Measurements from ENCODE around the gene CREB5.
"Not testable (repeated sequence)": the region's sequence is repeated elsewhere in the genome, so short reads cannot be mapped to it uniquely, and the experiment has no call there.

CREB5 gene

GRCh38 chr7:28808796-28809533 is 396.6 kb downstream of the CREB5 start:
- Mint-ChIP-seq H3K9me3 (peaks cover 0 to 2% of the 10 kb centered on the region in 2 donors), H3K36me3 (no peaks in the 10 kb centered on the region), H3K4me3 (peak overlapping the region in 1 of 2 donors; percentile 26), H3K27ac (no peak overlapping the region), H3K4me1 (peaks cover 5% of the 10 kb centered on the region in 2 donors), H3K27me3 (peaks cover 0 to 9% of the 10 kb centered on the region in 2 donors)
- ATAC-seq (replicated peaks), result peak; percentile 31 to 41
- DNase-seq, result no peak

GRCh38 chr7:28811008-28811407 is 398.7 kb downstream of the CREB5 start:
- ATAC-seq (replicated peaks) (no peak), DNase-seq (no peak)
- Mint-ChIP-seq H3K27me3 (no peaks in the 10 kb centered on the region), H3K4me1 (peaks cover 9 to 13% of the 10 kb centered on the region in 2 donors), H3K27ac (no peak overlapping the region), H3K36me3 (no peaks in the 10 kb centered on the region), H3K9me3 (no peaks in the 10 kb centered on the region), H3K4me3 (no peak overlapping the region)

- H3K36me3 Mint-ChIP-seq, result no peaks in the 10 kb centered on the region
- H3K27ac Mint-ChIP-seq, result no peak overlapping the region
- H3K9me3 Mint-ChIP-seq, result no peaks in the 10 kb centered on the region
- no peak overlapping the region for H3K4me3 Mint-ChIP-seq
- ATAC-seq (replicated peaks) (no peak), DNase-seq (no peak)
- H3K4me1 Mint-ChIP-seq, result peaks cover 11 to 19% of the 10 kb centered on the region in 2 donors
- H3K27me3 Mint-ChIP-seq, result no peaks in the 10 kb centered on the region
Observed at GRCh38 chr7:28811701-28812430, 399.5 kb downstream of the CREB5 start.

- H3K27ac Mint-ChIP-seq, result no peak overlapping the region
- no peak for DNase-seq
- no peak overlapping the region for H3K4me3 Mint-ChIP-seq
- no peaks in the 10 kb centered on the region for H3K9me3 Mint-ChIP-seq
- H3K27me3 Mint-ChIP-seq, result no peaks in the 10 kb centered on the region
- H3K36me3 Mint-ChIP-seq, result no peaks in the 10 kb centered on the region
- ATAC-seq (replicated peaks), result no peak
- peaks cover 12 to 27% of the 10 kb centered on the region in 2 donors for H3K4me1 Mint-ChIP-seq
Observed at GRCh38 chr7:28812616-28813015, 400.3 kb downstream of the CREB5 start.

GRCh38 chr7:28813243-28813962 is 401.1 kb downstream of the CREB5 start:
- DNase-seq (no peak), ATAC-seq (replicated peaks) (no peak)
- Mint-ChIP-seq H3K9me3 (no peaks in the 10 kb centered on the region), H3K4me3 (no peak overlapping the region), H3K4me1 (peaks cover 13 to 34% of the 10 kb centered on the region in 2 donors), H3K27ac (no peak overlapping the region), H3K36me3 (no peaks in the 10 kb centered on the region), H3K27me3 (no peaks in the 10 kb centered on the region)

- peak; percentile 19 to 34 for ATAC-seq (replicated peaks)
- Mint-ChIP-seq H3K27me3 (no peaks in the 10 kb centered on the region), H3K4me3 (peak overlapping the region in 1 of 2 donors; percentile 34), H3K27ac (no peak overlapping the region), H3K9me3 (no peaks in the 10 kb centered on the region), H3K4me1 (peaks cover 10 to 38% of the 10 kb centered on the region in 2 donors), H3K36me3 (no peaks in the 10 kb centered on the region)
- DNase-seq, result no peak
Observed at GRCh38 chr7:28815369-28815927, 403.1 kb downstream of the CREB5 start.

GRCh38 chr7:28815928-28816373 is 403.6 kb downstream of the CREB5 start:
- ATAC-seq (replicated peaks), result peak; percentile 85 to 88
- peak overlapping the region; percentile 1 for H3K27ac Mint-ChIP-seq

GRCh38 chr7:28818996-28819395 is 406.7 kb downstream of the CREB5 start:
- Mint-ChIP-seq H3K4me3 (no peak overlapping the region), H3K27me3 (no peaks in the 10 kb centered on the region), H3K4me1 (peaks cover 13 to 44% of the 10 kb centered on the region in 2 donors), H3K36me3 (no peaks in the 10 kb centered on the region), H3K9me3 (no peaks in the 10 kb centered on the region), H3K27ac (no peak overlapping the region)
- no peak for ATAC-seq (replicated peaks)
- no peak for DNase-seq

More at GRCh38 chr7:28815928-28816373, 403.6 kb downstream of the CREB5 start:
- H3K4me3 Mint-ChIP-seq, result peak overlapping the region in 1 of 2 donors; percentile 26
- H3K27me3 Mint-ChIP-seq, result no peaks in the 10 kb centered on the region
- DNase-seq, result peak; percentile 24
- H3K36me3 Mint-ChIP-seq, result no peaks in the 10 kb centered on the region
- peaks cover 12 to 42% of the 10 kb centered on the region in 2 donors for H3K4me1 Mint-ChIP-seq
- no peaks in the 10 kb centered on the region for H3K9me3 Mint-ChIP-seq

- Mint-ChIP-seq H3K36me3 (no peaks in the 10 kb centered on the region), H3K9me3 (no peaks in the 10 kb centered on the region), H3K27me3 (peaks cover 12 to 18% of the 10 kb centered on the region in 2 donors), H3K4me3 (no peak overlapping the region), H3K4me1 (peaks cover 5 to 13% of the 10 kb centered on the region in 2 donors), H3K27ac (no peak overlapping the region)
- DNase-seq (no peak), ATAC-seq (replicated peaks) (no peak)
Observed at GRCh38 chr7:28823582-28823981, 411.3 kb downstream of the CREB5 start.

GRCh38 chr7:28825817-28826448 is 413.6 kb downstream of the CREB5 start:
- not testable (repeated sequence) for H3K4me3 Mint-ChIP-seq; ATAC-seq (replicated peaks); H3K4me1 Mint-ChIP-seq; DNase-seq; H3K9me3 Mint-ChIP-seq; H3K27ac Mint-ChIP-seq; H3K36me3 Mint-ChIP-seq
- peaks cover 12 to 18% of the 10 kb centered on the region in 2 donors for H3K27me3 Mint-ChIP-seq

- Mint-ChIP-seq H3K4me1 (no peaks in the 10 kb centered on the region), H3K27me3 (peaks cover 18% of the 10 kb centered on the region in 2 donors), H3K36me3 (no peaks in the 10 kb centered on the region), H3K27ac (no peak overlapping the region), H3K9me3 (no peaks in the 10 kb centered on the region), H3K4me3 (no peak overlapping the region)
- DNase-seq (no peak), ATAC-seq (replicated peaks) (no peak)
Observed at GRCh38 chr7:28830846-28831245, 418.5 kb downstream of the CREB5 start.

GRCh38 chr7:28832669-28833068 is 420.4 kb downstream of the CREB5 start:
- Mint-ChIP-seq H3K27me3 (peaks cover 4 to 9% of the 10 kb centered on the region in 2 donors), H3K9me3 (no peaks in the 10 kb centered on the region), H3K4me1 (no peaks in the 10 kb centered on the region), H3K27ac (no peak overlapping the region), H3K36me3 (no peaks in the 10 kb centered on the region), H3K4me3 (no peak overlapping the region)
- ATAC-seq (replicated peaks), result no peak
- no peak for DNase-seq

- Mint-ChIP-seq H3K4me3 (no peak overlapping the region), H3K27ac (no peak overlapping the region), H3K4me1 (no peaks in the 10 kb centered on the region), H3K27me3 (peaks cover 0 to 6% of the 10 kb centered on the region in 2 donors), H3K9me3 (peaks cover 0 to 1% of the 10 kb centered on the region in 2 donors), H3K36me3 (no peaks in the 10 kb centered on the region)
- ATAC-seq (replicated peaks) (no peak), DNase-seq (no peak)
Observed at GRCh38 chr7:28835800-28836199, 423.5 kb downstream of the CREB5 start.

- DNase-seq (no peak), ATAC-seq (replicated peaks) (no peak)
- Mint-ChIP-seq H3K4me3 (no peak overlapping the region), H3K36me3 (no peaks in the 10 kb centered on the region), H3K9me3 (peaks cover 0 to 1% of the 10 kb centered on the region in 2 donors), H3K27me3 (peaks cover 0 to 6% of the 10 kb centered on the region in 2 donors), H3K27ac (no peak overlapping the region), H3K4me1 (no peaks in the 10 kb centered on the region)
Observed at GRCh38 chr7:28836716-28837115, 424.4 kb downstream of the CREB5 start.
